Activated CD8-positive, alpha-beta T cell treated with anti-CD3 and anti-CD28 coated beads for 36 hours (primary cell): Measurements from ENCODE around the gene NOVA2. TPM values are rescaled to one million over a fixed set of nuclear protein-coding genes. Genes with fewer than 3 reads are reported as not detected.

Experiments
- ATAC-seq: fragments of 200-7000 bp; cut with Tn5 transposase; one replicate; pipeline ENCODE4 v1.10.0; 2021; ENCODE audit warnings: mild to moderate bottlenecking, moderate library complexity
- CTCF ChIA-PET: fragments of 350-600 bp; sonication (Branson Sonifier 250); formaldehyde crosslinking; loops from one replicate; lab custom pipeline; 2021; ENCODE audit warnings: antibody characterized with exemption; lab: Charles Lee
- POLR2A ChIA-PET: fragments of 350-600 bp; sonication (Branson Sonifier 250); formaldehyde crosslinking; loops from one replicate; lab custom pipeline; 2021; ENCODE audit warnings: antibody characterized with exemption; lab: Charles Lee
- DNase-seq: peaks from one replicate; pipeline ENCODE4 v3.0.0-alpha.2; 2020
- H3K27ac Mint-ChIP-seq: one replicate; pipeline ENCODE4 v1.8.0; 2021; ENCODE audit warnings: mild to moderate bottlenecking, mixed read lengths
- H3K27me3 Mint-ChIP-seq: one replicate; pipeline ENCODE4 v1.8.0; 2021; ENCODE audit warnings: mixed read lengths
- H3K36me3 Mint-ChIP-seq: one replicate; pipeline ENCODE4 v1.8.0; 2021; ENCODE audit warnings: low read depth, mixed read lengths
- H3K4me1 Mint-ChIP-seq: one replicate; pipeline ENCODE4 v1.8.0; 2021; ENCODE audit warnings: low read depth, mixed read lengths
- H3K4me3 Mint-ChIP-seq: one replicate; pipeline ENCODE4 v1.8.0; 2021; ENCODE audit warnings: mild to moderate bottlenecking, moderate library complexity, mixed read lengths
- H3K9me3 Mint-ChIP-seq: one replicate; pipeline ENCODE4 v1.8.0; 2021; ENCODE audit warnings: mixed read lengths
- CTCF ChIP-seq: fragments of 200-600 bp; IDR thresholded peaks from one replicate; pipeline ENCODE4 v1.8.0; 2022; ENCODE audit warnings: antibody characterized with exemption, mild to moderate bottlenecking
- intact Hi-C: fragments of 100-400 bp; cut with micrococcal nuclease; formaldehyde crosslinking; loops from one replicate; pipeline ENCODE4 v1.10.0; 2022
- total RNA-seq, 2 experiments: library from RNA; stranded (reverse); gene quantifications; one replicate each; pipeline ENCODE4 v1.2.3, GENCODE V29; 2021

The NOVA2 gene
- total RNA-seq, 2 experiments from 2014 or later: not detected

DNA sequence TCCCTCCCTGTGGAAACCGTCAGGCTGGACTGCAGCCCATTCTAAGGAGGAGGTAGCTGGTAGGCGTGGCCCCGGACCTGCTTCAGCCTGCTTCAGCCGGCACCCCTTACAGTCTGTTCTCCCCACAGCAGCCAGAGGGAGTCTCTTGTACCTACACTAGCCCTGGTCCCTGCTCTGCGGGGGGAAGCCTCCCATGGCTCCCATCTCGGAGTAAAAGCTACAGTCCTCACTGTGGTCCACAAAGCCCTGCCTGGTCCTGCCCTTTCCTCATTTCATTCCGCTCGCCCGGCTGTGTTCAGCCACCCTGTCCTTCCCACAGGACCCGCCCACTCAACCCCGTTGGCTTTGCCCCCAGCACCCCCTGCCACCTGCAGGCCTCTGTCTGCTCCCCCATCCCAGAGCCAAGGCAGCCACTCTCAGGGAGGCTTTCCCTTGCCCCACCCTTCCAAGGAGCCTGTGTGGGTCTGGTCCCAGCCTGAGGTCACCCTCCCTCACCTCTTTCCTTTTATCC, 47.9 kb upstream of the NOVA2 start:
- POLR2A ChIA-PET: no interaction called here
- peaks cover 13% of the 10 kb centered on the region for H3K27me3 Mint-ChIP-seq
- H3K9me3 Mint-ChIP-seq: no peaks in the 10 kb centered on the region

DNA sequence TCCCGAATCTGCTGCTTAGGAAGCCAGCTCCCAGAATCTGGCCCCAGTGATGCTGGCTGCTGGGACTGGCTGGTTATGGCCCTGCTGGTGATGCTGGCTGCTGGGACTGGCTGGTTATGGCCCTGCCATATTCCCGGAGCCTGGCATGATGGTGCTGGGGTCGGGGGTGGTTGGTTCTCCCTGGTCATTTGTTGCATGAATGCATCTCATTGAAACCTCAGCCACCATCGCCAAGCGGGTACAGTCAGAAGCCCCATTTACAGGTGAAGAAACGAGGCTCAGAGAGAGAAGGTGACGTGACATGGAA, 47.1 kb upstream of the NOVA2 start:
- intact Hi-C loops: loop anchor here (10.0 kb wide), 2 partner anchors 54 to 164 kb away; no protein-coding TSS in a partner anchor
- Mint-ChIP-seq H3K9me3 (no peaks in the 10 kb centered on the region), H3K4me3 (no peak overlapping the region), H3K36me3 (no peaks in the 10 kb centered on the region), H3K27ac (no peak overlapping the region), H3K4me1 (peaks cover 8% of the 10 kb centered on the region), H3K27me3 (peaks cover 6% of the 10 kb centered on the region)
- POLR2A ChIA-PET: no interaction called here
- DNase-seq: no peak
- no peak for ATAC-seq
- CTCF ChIA-PET: interaction anchor here (0.7 to 5.8 kb wide), 3 partner anchors 8 to 245 kb away, joined by 3 to 47 read pairs (median 3); no protein-coding TSS in a partner anchor
- no peak for TF ChIP-seq CTCF

More for the DNA sequence above, 47.9 kb upstream of the NOVA2 start:
- Mint-ChIP-seq H3K27ac (no peak overlapping the region), H3K4me3 (no peak overlapping the region), H3K4me1 (peaks cover 12% of the 10 kb centered on the region), H3K36me3 (no peaks in the 10 kb centered on the region)
- TF ChIP-seq CTCF: no peak
- CTCF ChIA-PET: interaction anchor here (1.2 to 5.8 kb wide), 2 partner anchors 7 to 11 kb away, joined by 3 to 47 read pairs; no protein-coding TSS in a partner anchor
- intact Hi-C loops: loop anchor here (10.0 kb wide), 2 partner anchors 53 to 163 kb away; no protein-coding TSS in a partner anchor
- no peak for DNase-seq
- ATAC-seq: no peak

DNA sequence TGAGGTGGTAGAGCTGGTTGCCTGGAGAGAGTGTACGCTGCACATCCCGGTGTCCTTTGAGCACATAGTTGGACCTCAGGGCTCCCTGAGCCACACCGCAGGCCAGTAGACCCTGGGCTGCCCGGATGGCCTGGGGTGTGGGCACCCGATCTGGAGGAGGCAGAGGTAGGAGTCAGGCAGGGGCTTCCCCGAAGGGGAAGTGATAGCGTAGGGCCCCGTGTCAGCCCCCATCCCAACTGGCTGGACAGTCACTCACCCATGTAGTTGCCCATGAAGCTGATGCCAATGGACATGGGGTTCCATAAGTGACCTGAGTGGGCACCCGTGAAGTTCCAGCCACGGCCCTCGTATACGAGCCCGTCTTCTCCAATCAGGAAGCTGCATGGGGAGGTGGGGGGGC, 45.6 kb upstream of the NOVA2 start:
- no peak overlapping the region for H3K27ac Mint-ChIP-seq
- H3K4me3 Mint-ChIP-seq: no peak overlapping the region
- CTCF ChIA-PET: interaction anchor here (0.9 to 5.8 kb wide), 2 partner anchors 9 to 24 kb away, joined by 3 to 47 read pairs; partner anchors contain the start of gene CCDC61
- intact Hi-C loops: no loop called here
- peaks cover 14% of the 10 kb centered on the region for H3K27me3 Mint-ChIP-seq
- DNase-seq: no peak
- ATAC-seq: no peak
- H3K4me1 Mint-ChIP-seq: peaks cover 16% of the 10 kb centered on the region
- no peaks in the 10 kb centered on the region for H3K9me3 Mint-ChIP-seq
- POLR2A ChIA-PET: interaction anchor here (1.0 kb wide), 1 partner anchor 16 kb away, joined by 3 read pairs; no protein-coding TSS in a partner anchor
- no peak for TF ChIP-seq CTCF
- peaks cover 5% of the 10 kb centered on the region for H3K36me3 Mint-ChIP-seq

GRCh38 chr19:46018729-46019251, 45.1 kb upstream of the NOVA2 start:
- no peak overlapping the region for H3K4me3 Mint-ChIP-seq
- POLR2A ChIA-PET: no interaction called here
- H3K27ac Mint-ChIP-seq: no peak overlapping the region
- intact Hi-C loops: no loop called here
- peaks cover 16% of the 10 kb centered on the region for H3K4me1 Mint-ChIP-seq
- ATAC-seq (no peak), DNase-seq (no peak)
- peaks cover 11% of the 10 kb centered on the region for H3K27me3 Mint-ChIP-seq
- CTCF ChIA-PET: interaction anchor here (0.9 to 5.8 kb wide), 2 partner anchors 10 to 24 kb away, joined by 3 to 47 read pairs; partner anchors contain the start of gene CCDC61
- H3K9me3 Mint-ChIP-seq: no peaks in the 10 kb centered on the region
- H3K36me3 Mint-ChIP-seq: peaks cover 5% of the 10 kb centered on the region
- TF ChIP-seq CTCF: no peak
